ENCODE measurements around the gene KRT81. TPM values are rescaled to one million over a fixed set of nuclear protein-coding genes. Genes with fewer than 3 reads are reported as not detected.
A peak's percentile ranks its signal among the peaks of the same experiment; 100 is the strongest.
"Not testable (repeated sequence)": the region's sequence is repeated elsewhere in the genome, so short reads cannot be mapped to it uniquely, and the experiment has no call there.

KRT81 gene
- total and polyA plus RNA-seq, 2 experiments from 2014 or later: not detected

- DNase-seq (ENCODE audit: low read depth in 1 of 2, low spot score in 1 of 2): peak in 1 of 2 donors; percentile 91
- no peaks in the 10 kb centered on the region for H3K4me1 ChIP-seq (ENCODE audit: low read depth)
Measured at GRCh38 chr12:52243856-52244614, 47.3 kb downstream of the KRT81 start.

GRCh38 chr12:52243259-52243855, 48.0 kb downstream of the KRT81 start:
- H3K4me1 ChIP-seq (ENCODE audit: low read depth): no peaks in the 10 kb centered on the region
- no peak for DNase-seq (ENCODE audit: low read depth in 1 of 2, low spot score in 1 of 2)
- peaks cover 58% of the 10 kb centered on the region for H3K27me3 ChIP-seq
- H3K36me3 ChIP-seq: no peaks in the 10 kb centered on the region
- H3K4me3 ChIP-seq: no peak overlapping the region
- H3K27ac ChIP-seq: no peak overlapping the region
- no peaks in the 10 kb centered on the region for H3K9me3 ChIP-seq (ENCODE audit: low read depth)
- TF ChIP-seq CTCF (IDR thresholded peaks at IDR 0.05; ENCODE audit: low read depth, low read length): no peak

More at GRCh38 chr12:52243856-52244614, 47.3 kb downstream of the KRT81 start:
- Histone ChIP-seq H3K27me3 (peaks cover 64% of the 10 kb centered on the region), H3K4me3 (no peak overlapping the region), H3K9me3 (ENCODE audit: low read depth) (no peaks in the 10 kb centered on the region), H3K27ac (no peak overlapping the region), H3K36me3 (no peaks in the 10 kb centered on the region)
- TF ChIP-seq CTCF (IDR thresholded peaks at IDR 0.05; ENCODE audit: low read depth, low read length): no peak

- H3K27me3 ChIP-seq: peaks cover 55% of the 10 kb centered on the region
- TF ChIP-seq CTCF (IDR thresholded peaks at IDR 0.05; ENCODE audit: low read depth, low read length): no peak
- DNase-seq (ENCODE audit: low read depth in 1 of 2, low spot score in 1 of 2): no peak
Measured at GRCh38 chr12:52242442-52243258, 48.7 kb downstream of the KRT81 start.

GRCh38 chr12:52241205-52241842, 50.0 kb downstream of the KRT81 start:
- no peaks in the 10 kb centered on the region for H3K9me3 ChIP-seq (ENCODE audit: low read depth)
- H3K4me1 ChIP-seq (ENCODE audit: low read depth): no peaks in the 10 kb centered on the region
- no peak overlapping the region for H3K27ac ChIP-seq
- TF ChIP-seq CTCF (IDR thresholded peaks at IDR 0.05; ENCODE audit: low read depth, low read length): no peak
- H3K27me3 ChIP-seq: peaks cover 50% of the 10 kb centered on the region
- no peaks in the 10 kb centered on the region for H3K36me3 ChIP-seq
- no peak overlapping the region for H3K4me3 ChIP-seq
- DNase-seq (ENCODE audit: low read depth in 1 of 2, low spot score in 1 of 2): no peak

More at GRCh38 chr12:52242442-52243258, 48.7 kb downstream of the KRT81 start:
- H3K9me3 ChIP-seq (ENCODE audit: low read depth): no peaks in the 10 kb centered on the region
- H3K4me3 ChIP-seq: no peak overlapping the region
- no peaks in the 10 kb centered on the region for H3K36me3 ChIP-seq
- H3K4me1 ChIP-seq (ENCODE audit: low read depth): no peaks in the 10 kb centered on the region
- H3K27ac ChIP-seq: no peak overlapping the region

- not testable (repeated sequence) for H3K9me3 ChIP-seq (ENCODE audit: low read depth); DNase-seq (ENCODE audit: low read depth in 1 of 2, low spot score in 1 of 2); H3K27ac ChIP-seq; H3K4me1 ChIP-seq (ENCODE audit: low read depth); H3K4me3 ChIP-seq; H3K36me3 ChIP-seq
- peaks cover 50% of the 10 kb centered on the region for H3K27me3 ChIP-seq
Measured at GRCh38 chr12:52240247-52240646, 51.1 kb downstream of the KRT81 start.

Measured in cardiac muscle cell (in vitro differentiated cells and primary cell).